GM19395 (cell line): ENCODE results near the gene SATB1.

Experiments
- ATAC-seq: cut with Tn5 transposase; IDR thresholded peaks from one replicate; pipeline ENCODE4 v1.9.1; 2021; ENCODE audit warnings: mild to moderate bottlenecking, moderate library complexity; ENCODE audit not compliant: unreplicated experiment

Gene SATB1

GRCh38 chr3:18432752-18433151 lies 7.6 kb upstream of the SATB1 start:
- no peak for ATAC-seq

- no peak for ATAC-seq
Observed at GRCh38 chr3:18431266-18431665, 6.1 kb upstream of the SATB1 start.

GRCh38 chr3:18428991-18429745 lies 4.0 kb upstream of the SATB1 start:
- no peak for ATAC-seq

DNA sequence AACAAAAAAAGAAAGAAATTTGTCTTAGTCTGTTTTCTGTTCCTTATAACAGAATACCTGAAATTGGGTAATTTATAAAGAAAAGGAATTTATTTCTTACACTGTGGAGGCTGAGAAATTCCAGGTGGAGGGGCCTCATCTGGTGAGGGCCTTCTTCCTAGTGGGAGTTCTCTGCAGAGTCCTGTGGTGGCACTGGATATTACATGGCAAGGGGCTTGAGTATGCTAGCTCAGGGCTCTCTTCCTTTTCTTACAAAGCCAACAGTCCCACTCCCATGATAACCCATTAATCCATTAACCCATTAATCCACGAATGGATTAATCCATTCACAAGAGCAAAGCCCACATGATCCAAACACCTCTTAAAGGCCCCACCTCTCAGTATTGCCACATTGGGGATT lies 2.9 kb upstream of the SATB1 start:
- ATAC-seq, result no peak

DNA sequence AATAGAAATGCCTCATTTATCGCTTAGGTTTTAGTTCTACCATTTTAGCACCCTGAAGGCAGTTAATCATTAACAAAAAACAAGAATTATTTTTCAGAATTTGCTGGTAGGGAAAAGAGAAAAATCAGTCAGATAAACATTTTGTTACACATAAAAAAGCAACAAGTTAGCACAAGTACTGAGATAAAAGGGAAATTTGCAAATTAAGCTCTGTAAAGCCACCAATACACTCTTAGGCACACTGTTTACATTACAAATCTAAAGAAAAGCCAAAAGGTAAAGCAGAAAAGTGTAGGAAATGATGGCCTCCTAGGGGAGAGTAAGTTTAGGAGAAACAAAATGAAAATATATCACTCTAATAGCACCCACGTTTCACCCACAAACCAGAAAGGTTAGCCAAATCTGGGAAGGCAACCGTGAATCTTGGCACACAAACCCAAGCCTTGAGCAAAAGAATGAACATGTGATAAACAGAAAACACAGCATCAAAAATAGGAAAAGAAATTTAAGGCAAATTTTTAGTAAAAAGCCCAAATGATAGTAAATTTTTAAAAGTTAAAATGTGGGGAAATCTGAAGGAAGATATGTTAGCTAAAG lies 1.6 kb upstream of the SATB1 start:
- no peak for ATAC-seq

- ATAC-seq, result no peak
Observed at GRCh38 chr3:18425641-18426257, 610 bp upstream of the SATB1 start.

- no peak for ATAC-seq
Observed at GRCh38 chr3:18424213-18424728, 868 bp downstream of the SATB1 start.

- ATAC-seq, result peak; percentile 88
Observed at GRCh38 chr3:18423401-18424212, 1.5 kb downstream of the SATB1 start.

GRCh38 chr3:18422972-18423371 lies 2.2 kb downstream of the SATB1 start:
- no peak for ATAC-seq

DNA sequence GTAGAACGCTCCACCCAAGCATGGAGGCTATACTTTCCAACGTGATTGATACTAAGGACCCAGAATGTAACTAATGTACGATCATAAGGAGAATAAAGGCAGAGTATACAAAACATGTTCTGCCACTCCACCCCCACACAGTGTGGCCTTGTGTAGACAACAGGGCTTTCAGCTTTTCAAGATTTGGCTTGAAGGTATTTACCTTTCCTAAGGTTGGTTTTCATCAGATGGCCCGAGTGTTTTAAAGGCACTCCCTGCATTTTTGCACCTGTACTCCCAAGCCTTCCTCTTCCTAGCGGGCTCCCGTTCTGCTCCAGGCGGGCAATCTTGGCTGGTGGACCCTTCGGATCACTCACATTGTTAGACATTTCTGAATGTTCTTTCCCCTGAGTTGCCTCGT lies 4.6 kb downstream of the SATB1 start:
- no peak for ATAC-seq

GRCh38 chr3:18419232-18419631 lies 5.9 kb downstream of the SATB1 start:
- ATAC-seq, result no peak

GRCh38 chr3:18417904-18418572 lies 7.1 kb downstream of the SATB1 start:
- ATAC-seq, result no peak

- ATAC-seq, result no peak
Observed at GRCh38 chr3:18416332-18416731, 8.8 kb downstream of the SATB1 start.

GRCh38 chr3:18415839-18416238 lies 9.3 kb downstream of the SATB1 start:
- no peak for ATAC-seq

DNA sequence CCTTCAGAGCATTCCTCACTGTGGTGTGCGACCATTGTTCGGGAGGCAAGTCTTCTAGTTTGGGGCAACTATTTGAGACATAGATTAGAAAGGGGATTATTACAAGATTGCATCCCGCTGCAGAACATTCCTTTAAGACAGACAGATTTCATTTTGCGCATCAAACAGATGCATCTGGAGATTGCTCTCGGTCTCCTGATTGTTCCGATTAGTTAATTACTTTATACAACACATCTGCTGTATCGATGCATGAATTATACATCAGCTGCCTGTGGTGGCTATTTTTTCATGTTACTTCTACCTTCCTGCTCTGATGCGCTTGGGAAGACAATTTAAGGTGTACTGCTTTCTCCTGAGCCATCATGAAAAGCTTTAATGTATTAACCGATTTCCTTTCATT lies 10.0 kb downstream of the SATB1 start:
- no peak for ATAC-seq

- no peak for ATAC-seq
Observed at GRCh38 chr3:18412684-18413083, 12.5 kb downstream of the SATB1 start.

DNA sequence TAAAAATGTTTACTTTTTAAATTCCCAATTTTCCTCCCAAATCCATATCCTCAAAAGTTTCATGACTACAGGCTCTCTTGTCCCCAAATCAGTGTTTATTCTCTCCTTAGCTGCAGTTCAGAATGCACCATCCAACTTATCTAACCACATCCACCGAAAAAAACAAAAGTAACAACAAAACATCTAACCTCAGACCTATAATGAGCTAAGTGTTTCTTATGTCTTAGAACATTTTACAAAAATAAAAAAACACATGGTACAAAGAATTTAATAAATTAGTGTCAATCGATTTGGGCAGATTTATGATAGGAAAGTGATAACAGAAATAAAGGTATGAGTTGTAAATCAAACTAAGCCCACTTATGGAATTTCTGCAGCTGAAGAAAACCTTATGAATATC lies 13.6 kb downstream of the SATB1 start:
- no peak for ATAC-seq

DNA sequence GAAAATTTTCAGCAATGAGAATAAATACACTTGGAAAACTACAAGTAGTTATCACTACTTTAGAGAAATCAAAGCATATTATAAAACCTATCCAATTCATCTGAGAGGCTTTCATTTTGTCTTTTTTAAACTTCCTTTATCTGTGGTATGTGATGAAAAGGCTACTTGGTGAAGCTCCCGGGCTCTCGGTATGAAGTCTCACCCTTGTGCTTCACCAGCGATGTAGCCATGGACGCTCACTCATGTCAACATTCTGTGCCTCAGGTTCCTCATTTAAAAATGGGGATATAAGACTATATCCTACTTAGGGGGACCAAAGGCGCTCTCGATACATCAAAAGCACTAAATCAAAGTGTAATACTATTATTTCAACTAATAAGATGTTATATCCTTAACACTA lies 14.9 kb downstream of the SATB1 start:
- ATAC-seq, result no peak

DNA sequence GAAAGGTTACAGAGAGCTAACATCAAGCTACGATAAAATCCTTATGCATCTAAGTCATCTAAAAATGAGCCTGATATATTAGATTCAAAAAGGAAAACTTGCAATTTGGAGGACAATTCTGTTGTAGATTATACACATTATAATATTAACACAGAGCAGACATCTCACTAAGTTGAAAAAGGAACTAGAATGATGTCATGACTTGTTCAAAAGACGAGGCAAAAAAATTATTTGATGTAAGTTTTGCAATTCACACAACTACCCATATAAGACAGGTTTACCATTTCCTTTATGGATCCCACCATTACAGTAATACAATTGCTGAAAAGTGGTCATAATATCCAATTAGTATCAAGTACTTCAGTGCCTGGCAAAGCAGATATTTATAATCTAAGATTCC lies 15.9 kb downstream of the SATB1 start:
- ATAC-seq, result no peak

- no peak for ATAC-seq
Observed at GRCh38 chr3:18405141-18405540, 20.0 kb downstream of the SATB1 start.

GRCh38 chr3:18403061-18403460 lies 22.1 kb downstream of the SATB1 start:
- no peak for ATAC-seq
